ENCODE measurements around the gene ROBO1. TPM values are rescaled to one million over a fixed set of nuclear protein-coding genes. Genes with fewer than 3 reads are reported as not detected.

Gene ROBO1
- total RNA-seq, 2 experiments from 2014 or later: 0.36 to 0.69 TPM

- H3K27ac Mint-ChIP-seq: no peak overlapping the region
- H3K27ac ChIP-seq (ENCODE audit: low read depth in 1 of 2, low read length in 2 of 2): no peak overlapping the region
- no peak overlapping the region for H3K4me3 ChIP-seq (ENCODE audit: low read length)
- ATAC-seq (ENCODE audit: poor library complexity) (no peak), DNase-seq (no peak)
- H3K27me3 Mint-ChIP-seq: no peaks in the 10 kb centered on the region
- H3K36me3 Mint-ChIP-seq (ENCODE audit: low read depth): no peaks in the 10 kb centered on the region
- ChIA-PET CTCF (no interaction called here), POLR2A (no interaction called here)
- intact Hi-C loops (cut with DNase I, micrococcal nuclease): no loop called here
- peaks cover 8% of the 10 kb centered on the region for H3K9me3 Mint-ChIP-seq
- no peak for TF ChIP-seq CTCF (IDR thresholded peaks at IDR 0.05)
- H3K4me1 ChIP-seq (ENCODE audit: insufficient read depth, low read length): no peaks in the 10 kb centered on the region
- H3K36me3 ChIP-seq (ENCODE audit: insufficient read depth, low read length): no peaks in the 10 kb centered on the region
- H3K27me3 ChIP-seq (ENCODE audit: control insufficient read depth in 1 of 2, insufficient read depth in 2 of 2, low read length in 2 of 2): no peaks in the 10 kb centered on the region
- peaks cover 0 to 7% of the 10 kb centered on the region in 2 experiments for H3K9me3 ChIP-seq (ENCODE audit: control insufficient read depth in 1 of 2, insufficient read depth in 1 of 2, low read length in 2 of 2)
- H3K4me1 Mint-ChIP-seq (ENCODE audit: low read depth): no peaks in the 10 kb centered on the region
- H3K4me3 Mint-ChIP-seq: no peak overlapping the region
Observed at GRCh38 chr3:78895528-78895927, 872.3 kb downstream of the ROBO1 start.

GRCh38 chr3:78894787-78895186, 873.0 kb downstream of the ROBO1 start:
- ChIA-PET POLR2A (interaction anchor here (0.7 kb wide), 1 partner anchor 704 kb away, joined by 4 read pairs; no protein-coding TSS in a partner anchor), CTCF (no interaction called here)
- no peak overlapping the region for H3K4me3 ChIP-seq (ENCODE audit: low read length)
- peaks cover 0 to 7% of the 10 kb centered on the region in 2 experiments for H3K9me3 ChIP-seq (ENCODE audit: control insufficient read depth in 1 of 2, insufficient read depth in 1 of 2, low read length in 2 of 2)
- H3K36me3 ChIP-seq (ENCODE audit: insufficient read depth, low read length): no peaks in the 10 kb centered on the region
- H3K27ac ChIP-seq (ENCODE audit: low read depth in 1 of 2, low read length in 2 of 2): no peak overlapping the region
- peaks cover 8% of the 10 kb centered on the region for H3K9me3 Mint-ChIP-seq
- H3K27ac Mint-ChIP-seq: no peak overlapping the region
- no peaks in the 10 kb centered on the region for H3K36me3 Mint-ChIP-seq (ENCODE audit: low read depth)
- H3K27me3 Mint-ChIP-seq: no peaks in the 10 kb centered on the region
- H3K4me3 Mint-ChIP-seq: no peak overlapping the region
- H3K27me3 ChIP-seq (ENCODE audit: control insufficient read depth in 1 of 2, insufficient read depth in 2 of 2, low read length in 2 of 2): no peaks in the 10 kb centered on the region
- intact Hi-C loops (cut with DNase I, micrococcal nuclease): no loop called here
- ATAC-seq (ENCODE audit: poor library complexity) (no peak), DNase-seq (no peak)
- no peak for TF ChIP-seq CTCF (IDR thresholded peaks at IDR 0.05)
- no peaks in the 10 kb centered on the region for H3K4me1 ChIP-seq (ENCODE audit: insufficient read depth, low read length)
- no peaks in the 10 kb centered on the region for H3K4me1 Mint-ChIP-seq (ENCODE audit: low read depth)

- H3K27me3 Mint-ChIP-seq: no peaks in the 10 kb centered on the region
- no peak overlapping the region for H3K4me3 ChIP-seq (ENCODE audit: low read length)
- no peaks in the 10 kb centered on the region for H3K27me3 ChIP-seq (ENCODE audit: control insufficient read depth in 1 of 2, insufficient read depth in 2 of 2, low read length in 2 of 2)
- H3K4me1 ChIP-seq (ENCODE audit: insufficient read depth, low read length): no peaks in the 10 kb centered on the region
- H3K9me3 ChIP-seq (ENCODE audit: control insufficient read depth in 1 of 2, insufficient read depth in 1 of 2, low read length in 2 of 2): peaks cover 4 to 7% of the 10 kb centered on the region in 2 experiments
- no peaks in the 10 kb centered on the region for H3K36me3 ChIP-seq (ENCODE audit: insufficient read depth, low read length)
- POLR2A ChIA-PET: no interaction called here
- no peak for DNase-seq
- intact Hi-C loops (cut with DNase I, micrococcal nuclease): no loop called here
- ATAC-seq (ENCODE audit: poor library complexity): no peak
- peaks cover 5% of the 10 kb centered on the region for H3K9me3 Mint-ChIP-seq
- no peak overlapping the region for H3K27ac ChIP-seq (ENCODE audit: low read depth in 1 of 2, low read length in 2 of 2)
- no peaks in the 10 kb centered on the region for H3K36me3 Mint-ChIP-seq (ENCODE audit: low read depth)
- CTCF ChIA-PET: no interaction called here
- H3K4me1 Mint-ChIP-seq (ENCODE audit: low read depth): no peaks in the 10 kb centered on the region
- no peak for TF ChIP-seq CTCF (IDR thresholded peaks at IDR 0.05)
- H3K4me3 Mint-ChIP-seq: no peak overlapping the region
- no peak overlapping the region for H3K27ac Mint-ChIP-seq
Observed at GRCh38 chr3:78893161-78893560, 874.6 kb downstream of the ROBO1 start.

Data from CD4-positive, alpha-beta T cell (primary cell).